Suprapubic skin (tissue), 4 donors: Measurements from ENCODE around the gene MATCAP1. TPM values are rescaled to one million over a fixed set of nuclear protein-coding genes. Genes with fewer than 3 reads are reported as not detected.

Experiments used
- DNase-seq, 2 donors: peaks; one replicate each; pipeline ENCODE4 v3.0.0-alpha.2; 2019; ENCODE audit warnings: low spot score in 2 of 2
- H3K27ac ChIP-seq: fragments of 200-600 bp; sonication (generic); one replicate; pipeline ENCODE4 v1.5.1; 2019
- H3K27me3 ChIP-seq: fragments of 200-600 bp; sonication (generic); one replicate; pipeline ENCODE4 v1.5.1; 2019
- H3K36me3 ChIP-seq: fragments of 200-600 bp; sonication (generic); one replicate; pipeline ENCODE4 v1.5.1; 2019
- H3K4me1 ChIP-seq: fragments of 200-600 bp; sonication (generic); one replicate; pipeline ENCODE4 v1.5.1; 2019
- H3K4me3 ChIP-seq: fragments of 200-600 bp; sonication (generic); one replicate; pipeline ENCODE4 v1.5.1; 2019; ENCODE audit warnings: mild to moderate bottlenecking
- H3K9me3 ChIP-seq: fragments of 200-600 bp; sonication (generic); one replicate; pipeline ENCODE4 v1.5.1; 2019
- EP300 ChIP-seq: sonication (generic); formaldehyde crosslinking; IDR thresholded peaks from one replicate; pipeline ENCODE4 v1.6.1; 2017; ENCODE audit warnings: antibody characterized with exemption
- POLR2A ChIP-seq, 2 donors: fragments of 450-650 bp; IDR thresholded peaks; one replicate each; pipeline ENCODE4 v1.6.1; 2017; ENCODE audit warnings: antibody characterized with exemption in 2 of 2, mild to moderate bottlenecking in 2 of 2, moderate library complexity in 2 of 2
- POLR2AphosphoS5 ChIP-seq, 3 donors: sonication (generic); formaldehyde crosslinking; IDR thresholded peaks; one replicate each; pipeline ENCODE4 v1.6.1; 2017; ENCODE audit warnings: antibody characterized with exemption in 3 of 3
- WGBS: methylation state at CpG from one replicate; pipeline ENCODE4 v1.1.5; 2018; 5-methylcytosine and 5-hydroxymethylcytosine counted together
- total RNA-seq, 4 donors: library from RNA; depleted of rRNA; stranded (reverse); fragments of >200 nt; gene quantifications; one replicate each; pipeline ENCODE4 v1.1.0, GENCODE V29; 2016
- TF ChIP-seq, protein P1 (sequence below), 2 donors: fragments of 200-600 bp in 1 of 2; fragments of 450-650 bp in 1 of 2; sonication (generic) in 1 of 2; IDR thresholded peaks; one replicate each; pipeline ENCODE4 v1.5.1; 2016 to 2019; ENCODE audit warnings: antibody characterized with exemption in 2 of 2, mild to moderate bottlenecking in 1 of 2, moderate library complexity in 1 of 2

The MATCAP1 gene
- total RNA-seq, 4 donors from 2014 or later: 14.2 to 30.0 (median 17.3) TPM

DNA sequence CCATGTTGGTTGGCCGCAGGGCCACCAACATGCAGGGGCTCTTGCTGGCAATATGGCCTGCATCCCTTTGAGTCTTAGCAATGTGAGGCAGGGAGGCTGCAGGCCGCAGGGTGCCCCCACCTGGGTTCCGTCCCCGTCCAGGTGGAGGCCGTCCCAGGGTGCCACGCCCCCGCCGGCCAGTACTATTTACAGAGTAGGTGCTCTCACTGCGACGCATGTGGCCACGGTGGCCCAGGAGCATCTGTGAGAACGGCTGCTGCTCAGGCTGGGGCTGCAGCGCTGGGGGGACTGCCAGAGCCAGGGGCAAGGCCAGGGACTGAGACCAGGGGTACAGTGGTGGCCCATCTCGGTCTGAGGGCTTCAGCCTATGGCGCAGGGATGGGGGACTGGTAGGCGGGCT lies 3.6 kb downstream of the MATCAP1 start:
- DNase-seq: no peak
- peaks cover 48% of the 10 kb centered on the region for H3K4me1 ChIP-seq
- WGBS: 90% methylated on average over 6 of the region's 16 CpGs
- H3K27me3 ChIP-seq: no peaks in the 10 kb centered on the region
- no peak for TF ChIP-seq POLR2AphosphoS5 (IDR thresholded peaks at IDR 0.05)
- no peak for TF ChIP-seq POLR2A (IDR thresholded peaks at IDR 0.05)
- TF ChIP-seq, protein P1, sequence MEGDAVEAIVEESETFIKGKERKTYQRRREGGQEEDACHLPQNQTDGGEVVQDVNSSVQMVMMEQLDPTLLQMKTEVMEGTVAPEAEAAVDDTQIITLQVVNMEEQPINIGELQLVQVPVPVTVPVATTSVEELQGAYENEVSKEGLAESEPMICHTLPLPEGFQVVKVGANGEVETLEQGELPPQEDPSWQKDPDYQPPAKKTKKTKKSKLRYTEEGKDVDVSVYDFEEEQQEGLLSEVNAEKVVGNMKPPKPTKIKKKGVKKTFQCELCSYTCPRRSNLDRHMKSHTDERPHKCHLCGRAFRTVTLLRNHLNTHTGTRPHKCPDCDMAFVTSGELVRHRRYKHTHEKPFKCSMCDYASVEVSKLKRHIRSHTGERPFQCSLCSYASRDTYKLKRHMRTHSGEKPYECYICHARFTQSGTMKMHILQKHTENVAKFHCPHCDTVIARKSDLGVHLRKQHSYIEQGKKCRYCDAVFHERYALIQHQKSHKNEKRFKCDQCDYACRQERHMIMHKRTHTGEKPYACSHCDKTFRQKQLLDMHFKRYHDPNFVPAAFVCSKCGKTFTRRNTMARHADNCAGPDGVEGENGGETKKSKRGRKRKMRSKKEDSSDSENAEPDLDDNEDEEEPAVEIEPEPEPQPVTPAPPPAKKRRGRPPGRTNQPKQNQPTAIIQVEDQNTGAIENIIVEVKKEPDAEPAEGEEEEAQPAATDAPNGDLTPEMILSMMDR (IDR thresholded peaks at IDR 0.05): no peak
- no peak for TF ChIP-seq EP300
- no peaks in the 10 kb centered on the region for H3K9me3 ChIP-seq
- no peaks in the 10 kb centered on the region for H3K36me3 ChIP-seq
- H3K27ac ChIP-seq: no peak overlapping the region
- H3K4me3 ChIP-seq: no peak overlapping the region

DNA sequence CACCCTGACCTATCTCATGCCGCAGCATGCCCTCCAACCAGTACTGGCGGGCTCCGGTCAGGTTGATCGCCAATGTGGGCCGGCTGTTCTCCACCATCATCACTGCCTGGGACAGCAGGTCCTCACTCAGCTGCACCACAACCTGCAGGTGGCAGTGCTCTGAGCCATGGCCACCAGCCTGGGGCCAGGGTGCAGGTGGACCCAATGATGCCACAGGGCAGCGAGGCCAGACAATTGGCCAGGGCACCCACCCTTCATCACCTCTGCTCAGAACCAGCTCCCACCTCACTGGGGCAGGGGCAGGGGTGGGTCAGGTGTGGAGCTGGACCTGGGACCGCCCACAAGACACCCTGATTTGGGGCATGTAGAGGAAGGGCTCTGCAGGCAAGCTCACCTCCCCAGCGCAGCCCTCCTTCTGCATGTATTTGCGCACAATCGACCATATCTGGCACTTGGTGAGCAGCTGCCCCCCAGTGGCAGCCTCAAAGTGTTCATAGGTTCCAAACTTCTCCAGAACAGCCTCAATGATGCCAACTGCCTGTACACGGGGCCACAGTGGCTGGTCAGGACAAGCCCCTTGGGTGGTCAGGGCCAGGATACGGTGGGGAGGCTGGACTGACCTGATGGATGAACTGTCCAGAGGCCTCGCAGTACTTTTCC lies 4.2 kb downstream of the MATCAP1 start:
- DNase-seq: no peak
- Histone ChIP-seq H3K9me3 (no peaks in the 10 kb centered on the region), H3K4me1 (peaks cover 48% of the 10 kb centered on the region), H3K27ac (no peak overlapping the region), H3K36me3 (no peaks in the 10 kb centered on the region), H3K4me3 (no peak overlapping the region), H3K27me3 (no peaks in the 10 kb centered on the region)
- WGBS: 78% methylated on average over 9 of the region's 13 CpGs
- TF ChIP-seq EP300: no peak
- TF ChIP-seq, protein P1 (IDR thresholded peaks at IDR 0.05): peak in 1 of 2 donors; percentile 13

DNA sequence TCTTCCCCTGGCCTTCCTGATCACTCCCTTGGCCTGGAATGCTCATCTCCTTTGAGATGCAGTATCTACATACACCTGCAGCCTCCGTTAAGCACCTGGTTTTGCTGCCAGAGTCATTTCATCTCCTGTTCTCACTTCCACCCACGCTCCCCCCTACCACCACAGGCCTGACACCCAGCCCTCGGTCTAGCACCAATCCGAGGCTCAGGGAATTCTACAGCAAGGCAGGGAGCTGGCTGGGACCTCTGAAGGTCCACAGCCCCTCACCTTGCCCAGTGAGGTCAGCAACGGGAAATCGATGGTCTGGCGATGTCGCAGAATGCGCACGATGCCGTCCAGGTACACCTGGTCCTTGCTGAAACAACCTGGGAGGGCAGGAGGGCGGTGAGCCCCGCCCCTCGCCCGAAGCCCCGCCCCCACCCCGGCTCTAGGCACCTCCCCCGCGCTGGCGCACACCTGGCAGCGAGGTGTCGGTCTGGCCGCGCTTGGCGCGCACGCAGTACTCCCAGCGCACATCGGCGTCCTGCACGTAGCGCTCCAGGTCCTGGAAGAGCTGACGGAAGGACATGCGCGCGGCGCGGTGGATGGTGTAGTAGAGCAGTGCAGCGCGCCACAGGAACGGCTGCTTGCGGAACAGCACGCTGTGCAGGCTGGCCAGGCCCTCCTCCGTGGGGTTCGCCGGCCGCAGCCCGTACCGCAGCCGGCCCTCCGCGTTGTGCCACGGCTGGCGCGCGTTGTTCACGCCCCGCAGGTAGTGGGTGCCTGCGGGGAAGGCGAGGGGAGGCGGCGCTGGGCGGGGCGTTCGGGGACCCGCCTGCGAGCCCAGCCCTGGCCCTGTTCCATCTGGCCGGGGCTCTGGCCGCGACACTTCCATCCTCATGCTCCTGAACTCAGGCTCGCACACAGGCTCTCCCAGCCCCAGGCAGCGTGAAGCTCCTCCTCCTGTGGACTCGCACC lies 5.7 kb downstream of the MATCAP1 start:
- Histone ChIP-seq H3K4me1 (peaks cover 55% of the 10 kb centered on the region), H3K9me3 (no peaks in the 10 kb centered on the region), H3K36me3 (no peaks in the 10 kb centered on the region), H3K4me3 (peak overlapping the region; percentile 48), H3K27ac (peak overlapping the region; percentile 62), H3K27me3 (no peaks in the 10 kb centered on the region)
- no peak for DNase-seq
- 30% methylated on average over 4 of the region's 73 CpGs for WGBS
- TF ChIP-seq, protein P1 (IDR thresholded peaks at IDR 0.05): no peak
- TF ChIP-seq POLR2AphosphoS5 (IDR thresholded peaks at IDR 0.05): peak in 1 of 3 donors; percentile 39

DNA sequence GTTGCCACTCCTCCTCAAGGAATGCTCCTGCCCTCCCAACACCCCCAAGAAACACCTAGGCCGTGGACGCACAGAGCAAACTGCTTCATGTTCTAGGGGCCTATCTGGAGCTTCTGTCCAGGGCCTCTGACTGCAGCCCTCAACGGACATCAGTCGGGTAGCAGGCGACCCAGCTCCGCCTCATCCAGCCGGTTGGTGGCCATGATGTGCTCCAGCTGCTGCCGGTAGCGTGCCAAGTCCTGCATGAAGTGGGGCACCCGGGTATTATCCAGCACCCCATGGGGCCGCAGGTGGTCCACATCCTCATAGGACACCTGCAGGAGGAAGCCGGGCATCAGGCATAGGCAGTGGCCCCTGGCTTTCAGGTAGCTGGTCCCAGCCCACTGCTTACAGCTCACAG lies 7.1 kb downstream of the MATCAP1 start:
- Histone ChIP-seq H3K36me3 (no peaks in the 10 kb centered on the region), H3K4me3 (no peak overlapping the region), H3K27me3 (no peaks in the 10 kb centered on the region), H3K4me1 (peaks cover 60% of the 10 kb centered on the region), H3K9me3 (no peaks in the 10 kb centered on the region), H3K27ac (no peak overlapping the region)
- no peak for DNase-seq
- TF ChIP-seq POLR2AphosphoS5 (IDR thresholded peaks at IDR 0.05) (no peak), EP300 (no peak), POLR2A (IDR thresholded peaks at IDR 0.05) (no peak)
- TF ChIP-seq, protein P1 (IDR thresholded peaks at IDR 0.05): no peak
- 82% methylated on average over 11 of the region's 12 CpGs for WGBS

DNA sequence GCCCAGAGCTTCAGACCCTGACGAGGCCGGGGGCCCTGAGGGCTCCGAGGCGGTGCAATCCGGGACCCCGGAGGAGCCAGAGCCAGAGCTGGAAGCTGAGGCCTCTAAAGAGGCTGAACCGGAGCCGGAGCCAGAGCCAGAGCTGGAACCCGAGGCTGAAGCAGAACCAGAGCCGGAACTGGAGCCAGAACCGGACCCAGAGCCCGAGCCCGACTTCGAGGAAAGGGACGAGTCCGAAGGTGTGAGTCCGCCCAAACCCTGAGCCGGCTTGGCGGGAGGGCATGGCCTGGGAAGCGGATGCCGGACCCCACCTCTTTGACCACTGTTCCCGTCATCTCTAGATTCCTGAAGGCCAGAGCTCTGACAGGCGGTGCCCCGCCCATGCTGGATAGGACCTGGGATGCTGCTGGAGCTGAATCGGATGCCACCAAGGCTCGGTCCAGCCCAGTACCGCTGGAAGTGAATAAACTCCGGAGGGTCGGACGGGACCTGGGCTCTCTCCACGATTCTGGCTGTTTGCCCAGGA lies 9.0 kb downstream of the MATCAP1 start:
- WGBS: 38% methylated on average over 21 of the region's 31 CpGs
- H3K4me1 ChIP-seq: peaks cover 79% of the 10 kb centered on the region
- H3K9me3 ChIP-seq: no peaks in the 10 kb centered on the region
- no peak for TF ChIP-seq POLR2AphosphoS5 (IDR thresholded peaks at IDR 0.05)
- no peak for TF ChIP-seq EP300
- TF ChIP-seq, protein P1 (IDR thresholded peaks at IDR 0.05): no peak
- TF ChIP-seq POLR2A (IDR thresholded peaks at IDR 0.05): no peak
- H3K4me3 ChIP-seq: peak overlapping the region; percentile 60
- no peaks in the 10 kb centered on the region for H3K27me3 ChIP-seq
- no peak for DNase-seq
- H3K36me3 ChIP-seq: no peaks in the 10 kb centered on the region
- peak overlapping the region; percentile 91 for H3K27ac ChIP-seq
